ENCODE results near the gene OR52E1. TPM values are rescaled to one million over a fixed set of nuclear protein-coding genes. Genes with fewer than 3 reads are reported as not detected.

Gene OR52E1
- total RNA-seq (2022; extraction: Qiagen RNA extraction; ENCODE audit: low read depth) = not detected in 5 replicates

GRCh38 chr11:5069272-5069671 lies at the start of gene OR52E1:
OR52E1 (plus strand) TSS chr11:5069572.

GRCh38 chr11:5046226-5046625 lies 23.1 kb upstream of the OR52E1 start, which contains the start of gene OR52J3:
OR52J3 (plus strand) TSS chr11:5046526; CDS start chr11:5046526, 0 bp downstream.

GRCh38 chr11:5059391-5059790 lies 10.0 kb upstream of the OR52E1 start, which contains the start of gene OR52E2:
OR52E2 (minus strand) TSS chr11:5059627; CDS start chr11:5059627, 0 bp downstream.

Other genes starting within 250 kb of the OR52E1 start
- gene OR51F2, start 248.3 kb upstream of the OR52E1 start, total RNA-seq (2022; extraction: Qiagen RNA extraction; ENCODE audit: low read depth) = not detected in 5 replicates
- gene OR51S1, start 220.4 kb upstream of the OR52E1 start, total RNA-seq (2022; extraction: Qiagen RNA extraction; ENCODE audit: low read depth) = not detected in 5 replicates
- not detected in 5 replicates for gene OR51T1, start 187.7 kb upstream of the OR52E1 start, total RNA-seq (2022; extraction: Qiagen RNA extraction; ENCODE audit: low read depth)
- not detected in 5 replicates for gene OR51A7, start 165.8 kb upstream of the OR52E1 start, total RNA-seq (2022; extraction: Qiagen RNA extraction; ENCODE audit: low read depth)
- gene OR51G2, start 150.2 kb upstream of the OR52E1 start, total RNA-seq (2022; extraction: Qiagen RNA extraction; ENCODE audit: low read depth) = not detected in 5 replicates
- not detected in 5 replicates for gene OR51G1, start 145.2 kb upstream of the OR52E1 start, total RNA-seq (2022; extraction: Qiagen RNA extraction; ENCODE audit: low read depth)
- not detected in 5 replicates for gene OR51A4, start 122.0 kb upstream of the OR52E1 start, total RNA-seq (2022; extraction: Qiagen RNA extraction; ENCODE audit: low read depth)
- not detected in 5 replicates for gene OR51A2, start 113.9 kb upstream of the OR52E1 start, total RNA-seq (2022; extraction: Qiagen RNA extraction; ENCODE audit: low read depth)
- gene OR51L1, start 74.7 kb upstream of the OR52E1 start, total RNA-seq (2022; extraction: Qiagen RNA extraction; ENCODE audit: low read depth) = not detected in 5 replicates
- gene OR52J3, start 23.0 kb upstream of the OR52E1 start, total RNA-seq (2022; extraction: Qiagen RNA extraction; ENCODE audit: low read depth) = not detected in 5 replicates
- gene OR52E2, start 9.9 kb upstream of the OR52E1 start, total RNA-seq (2022; extraction: Qiagen RNA extraction; ENCODE audit: low read depth) = not detected in 5 replicates
- not detected in 5 replicates for gene OR52A5, start 68.8 kb downstream of the OR52E1 start, total RNA-seq (2022; extraction: Qiagen RNA extraction; ENCODE audit: low read depth)
- not detected in 5 replicates for gene OR52A1, start 85.2 kb downstream of the OR52E1 start, total RNA-seq (2022; extraction: Qiagen RNA extraction; ENCODE audit: low read depth)
- not detected in 5 replicates for gene OR51V1, start 131.1 kb downstream of the OR52E1 start, total RNA-seq (2022; extraction: Qiagen RNA extraction; ENCODE audit: low read depth)
- gene HBB, start 157.5 kb downstream of the OR52E1 start, total RNA-seq (2022; extraction: Qiagen RNA extraction; ENCODE audit: low read depth) = not detected in 5 replicates
- not detected in 5 replicates for gene HBD, start 164.9 kb downstream of the OR52E1 start, total RNA-seq (2022; extraction: Qiagen RNA extraction; ENCODE audit: low read depth)
- not detected in 5 replicates for gene HBG1, start 180.3 kb downstream of the OR52E1 start, total RNA-seq (2022; extraction: Qiagen RNA extraction; ENCODE audit: low read depth)
- gene HBG2, start 185.2 kb downstream of the OR52E1 start, total RNA-seq (2022; extraction: Qiagen RNA extraction; ENCODE audit: low read depth) = not detected in 5 replicates
- 0.25 TPM in 1 of 5 replicates, not detected in the others for gene HBE1, start 200.4 kb downstream of the OR52E1 start, total RNA-seq (2022; extraction: Qiagen RNA extraction; ENCODE audit: low read depth)
- gene OR51B4, start 232.4 kb downstream of the OR52E1 start, total RNA-seq (2022; extraction: Qiagen RNA extraction; ENCODE audit: low read depth) = not detected in 5 replicates

Measured in A549 treated with RU486 at 1 μM for 4 hours (cell line).